Erythroblast (primary cell): ENCODE measurements around the gene TRPV4.

Experiments used
- GATA1 ChIP-seq: IDR thresholded peaks from 2 replicates; pipeline ENCODE4 v1.6.1; 2011; ENCODE audit warnings: low read depth, mild to moderate bottlenecking, control low read depth, low read length, moderate library complexity
- POLR2A ChIP-seq: IDR thresholded peaks from 2 replicates; pipeline ENCODE4 v1.6.1; 2011; ENCODE audit warnings: mild to moderate bottlenecking, low read length

GRCh38 chr12:109877504-109878246, 44.5 kb upstream of the TRPV4 start:
- TF ChIP-seq POLR2A: no peak
- no peak for TF ChIP-seq GATA1
